PC-3 (cell line): Measurements from ENCODE around the gene FAM120AOS. TPM values are rescaled to one million over a fixed set of nuclear protein-coding genes. Genes with fewer than 3 reads are reported as not detected.

ENCODE experiments used
- ATAC-seq: fragments of 200-7000 bp; cut with Tn5 transposase; 2 replicates; pipeline ENCODE4 v1.9.1; 2020; ENCODE audit warnings: mild to moderate bottlenecking, moderate library complexity
- BruUV-seq: library from RNA; stranded (reverse); fragments of 400-500 nt; replicated peaks from 2 replicates; lab custom pipeline; 2021; lab: Mats Ljungman, UMichigan
- CTCF ChIA-PET: fragments of 300-600 bp; sonication (Branson Sonifier 250); formaldehyde crosslinking; loops from one replicate; lab custom pipeline; 2022; ENCODE audit warnings: antibody characterized with exemption; lab: Charles Lee
- POLR2A ChIA-PET: fragments of 300-600 bp; sonication (Branson Sonifier 250); formaldehyde crosslinking; loops from one replicate; lab custom pipeline; 2022; ENCODE audit warnings: antibody characterized with exemption; ENCODE audit not compliant: unreplicated experiment; lab: Charles Lee
- DNase-seq: peaks from one replicate; pipeline ENCODE4 v3.0.0-alpha.2; 2015
- H2AFZ ChIP-seq: fragments of 300-600 bp; sonication (generic); 2 replicates; pipeline ENCODE4 v1.6.0; 2016; ENCODE audit warnings: antibody characterized with exemption, low read length
- H3F3A ChIP-seq: fragments of 300-600 bp; sonication (generic); one replicate; pipeline ENCODE4 v1.6.0; 2017; ENCODE audit warnings: antibody characterized with exemption, low read length, control low read depth, mild to moderate bottlenecking; ENCODE audit not compliant: unreplicated experiment
- H3K27ac ChIP-seq: fragments of 300-600 bp; sonication (generic); 2 replicates; pipeline ENCODE4 v1.5.1; 2016; ENCODE audit warnings: mild to moderate bottlenecking, low read length
- H3K27me3 ChIP-seq: fragments of 300-600 bp; sonication (generic); 2 replicates; pipeline ENCODE4 v1.6.1; 2016; ENCODE audit warnings: low read length, mixed read lengths
- H3K36me3 ChIP-seq: fragments of 300-600 bp; sonication (generic); 2 replicates; pipeline ENCODE4 v1.6.1; 2016; ENCODE audit warnings: low read depth, mixed run types, low read length, mixed read lengths
- H3K4me1 ChIP-seq: fragments of 300-600 bp; sonication (generic); 2 replicates; pipeline ENCODE4 v1.5.1; 2016; ENCODE audit warnings: low read length; ENCODE audit not compliant: insufficient read depth
- H3K4me2 ChIP-seq: fragments of 300-600 bp; sonication (generic); 2 replicates; pipeline ENCODE4 v1.6.0; 2016; ENCODE audit warnings: low read length
- H3K4me3 ChIP-seq: fragments of 300-600 bp; sonication (generic); 2 replicates; pipeline ENCODE4 v1.5.1; 2016; ENCODE audit warnings: mild to moderate bottlenecking, low read length, mixed read lengths
- H3K79me2 ChIP-seq: fragments of 300-600 bp; sonication (generic); 2 replicates; pipeline ENCODE4 v1.6.1; 2017; ENCODE audit warnings: low read length, mixed read lengths
- H3K9ac ChIP-seq: fragments of 300-600 bp; sonication (generic); 2 replicates; pipeline ENCODE4 v1.6.0; 2016; ENCODE audit warnings: mild to moderate bottlenecking, low read length
- H3K9me2 ChIP-seq: fragments of 300-600 bp; sonication (generic); replicated peaks from 2 replicates; pipeline ENCODE4 v1.6.1; 2016; ENCODE audit warnings: mixed run types, low read length, mixed read lengths
- H3K9me3 ChIP-seq: fragments of 300-600 bp; sonication (generic); 2 replicates; pipeline ENCODE4 v1.6.1; 2016; ENCODE audit warnings: low read length, mixed read lengths
- H4K20me1 ChIP-seq: fragments of 300-600 bp; sonication (generic); 2 replicates; pipeline ENCODE4 v1.6.1; 2016; ENCODE audit warnings: low read length, mixed read lengths
- CTCF ChIP-seq: fragments of 300-600 bp; sonication (generic); conservative IDR thresholded peaks from 2 replicates; pipeline ENCODE4 v1.5.1; 2017; ENCODE audit warnings: antibody characterized with exemption, low read depth, mild to moderate bottlenecking, low read length
- EZH2 ChIP-seq: fragments of 300-600 bp; sonication (generic); IDR thresholded peaks from one replicate; pipeline ENCODE4 v1.6.1; 2017; ENCODE audit warnings: antibody characterized with exemption, mild to moderate bottlenecking, low read length; ENCODE audit not compliant: unreplicated experiment
- EZH2phosphoT487 ChIP-seq: fragments of 300-600 bp; sonication (generic); IDR thresholded peaks from 2 replicates; pipeline ENCODE4 v1.6.1; 2018; ENCODE audit warnings: mild to moderate bottlenecking, antibody characterized with exemption, low read length, borderline replicate concordance
- intact Hi-C: fragments of 100-400 bp; cut with micrococcal nuclease; formaldehyde crosslinking; loops from 2 replicates; pipeline ENCODE4 v1.9.0; 2023
- total RNA-seq: library from RNA; depleted of rRNA; stranded (reverse); fragments of >200 nt; gene quantifications from 2 replicates; pipeline ENCODE4 v1.2.3, GENCODE V29; 2014

The FAM120AOS gene
- total RNA-seq, 1 experiment from 2014 or later: 39.8 TPM

- peaks cover 9% of the 10 kb centered on the region; the same call in 1 of the 2 replicates for H3K36me3 ChIP-seq
- no peak overlapping the region for H3K4me3 ChIP-seq
- TF ChIP-seq CTCF: no peak
- TF ChIP-seq EZH2: no peak
- TF ChIP-seq EZH2phosphoT487: no peak
- BruUV-seq: no TSS peak
- H3K27ac ChIP-seq: no peak overlapping the region
- H2AFZ ChIP-seq: no peak overlapping the region
- H3K9me2 ChIP-seq: no peaks in the 10 kb centered on the region
- H3F3A ChIP-seq: no peaks in the 10 kb centered on the region
- no peak for ATAC-seq
- ChIA-PET CTCF (no interaction called here), POLR2A (no interaction called here)
- intact Hi-C loops: no loop called here
- no peaks in the 10 kb centered on the region for H3K9me3 ChIP-seq
- peaks cover 65% of the 10 kb centered on the region for H3K79me2 ChIP-seq
- H3K4me2 ChIP-seq: no peak overlapping the region
- H3K9ac ChIP-seq: no peak overlapping the region
- H3K27me3 ChIP-seq: no peaks in the 10 kb centered on the region
- no peaks in the 10 kb centered on the region for H3K4me1 ChIP-seq
- no peak for DNase-seq
- H4K20me1 ChIP-seq: no peaks in the 10 kb centered on the region
Measured at GRCh38 chr9:93486268-93486667, 32.9 kb upstream of the FAM120AOS start.

- TF ChIP-seq CTCF: no peak
- no peak for TF ChIP-seq EZH2
- no peak for TF ChIP-seq EZH2phosphoT487
- Histone ChIP-seq H3K36me3 (peaks cover 4% of the 10 kb centered on the region; the same call in 1 of the 2 replicates), H3F3A (no peaks in the 10 kb centered on the region), H2AFZ (no peak overlapping the region), H3K4me1 (no peaks in the 10 kb centered on the region), H3K27ac (no peak overlapping the region), H3K9ac (no peak overlapping the region), H4K20me1 (no peaks in the 10 kb centered on the region), H3K9me3 (no peaks in the 10 kb centered on the region), H3K9me2 (no peaks in the 10 kb centered on the region), H3K27me3 (no peaks in the 10 kb centered on the region), H3K4me2 (no peak overlapping the region), H3K4me3 (no peak overlapping the region), H3K79me2 (peaks cover 63% of the 10 kb centered on the region)
- BruUV-seq: no TSS peak
- ChIA-PET POLR2A (no interaction called here), CTCF (no interaction called here)
- intact Hi-C loops: no loop called here
- ATAC-seq (no peak), DNase-seq (no peak)
Measured at GRCh38 chr9:93483497-93483896, 30.1 kb upstream of the FAM120AOS start.

- no peak for ATAC-seq
- no peak overlapping the region for H3K27ac ChIP-seq
- H2AFZ ChIP-seq: no peak overlapping the region
- H3K9me3 ChIP-seq: no peaks in the 10 kb centered on the region
- peaks cover 71% of the 10 kb centered on the region for H3K79me2 ChIP-seq
- H3K27me3 ChIP-seq: no peaks in the 10 kb centered on the region
- ChIA-PET POLR2A (no interaction called here), CTCF (no interaction called here)
- intact Hi-C loops: no loop called here
- H3K4me2 ChIP-seq: no peak overlapping the region
- no peak overlapping the region for H3K9ac ChIP-seq
- peaks cover 7% of the 10 kb centered on the region; the same call in 1 of the 2 replicates for H3K36me3 ChIP-seq
- no peaks in the 10 kb centered on the region for H3F3A ChIP-seq
- H3K9me2 ChIP-seq: no peaks in the 10 kb centered on the region
- H4K20me1 ChIP-seq: no peaks in the 10 kb centered on the region
- TF ChIP-seq EZH2phosphoT487: no peak
- no peak for TF ChIP-seq CTCF
- no peak for TF ChIP-seq EZH2
- DNase-seq: no peak
- no TSS peak for BruUV-seq
- H3K4me1 ChIP-seq: no peaks in the 10 kb centered on the region
- H3K4me3 ChIP-seq: no peak overlapping the region
Measured at GRCh38 chr9:93480728-93481324, 27.4 kb upstream of the FAM120AOS start.
